ENCODE data around the gene HES6. TPM values are rescaled to one million over a fixed set of nuclear protein-coding genes. Genes with fewer than 3 reads are reported as not detected.
"Not testable (repeated sequence)": the region's sequence is repeated elsewhere in the genome, so short reads cannot be mapped to it uniquely, and the experiment has no call there.

Gene HES6
- total and polyA plus RNA-seq, 2 donors (not counting 1 experiment from before 2014, with no cell fraction given) = 0.82 to 4.1 TPM

- Histone ChIP-seq H3K4me1 (ENCODE audit: control insufficient read depth, extremely low read depth, insufficient read depth, low read length) (no peaks in the 10 kb centered on the region), H2AFZ (ENCODE audit: low read length) (no peak overlapping the region), H4K20me1 (ENCODE audit: control insufficient read depth, extremely low read depth, insufficient read depth, low read length) (no peaks in the 10 kb centered on the region), H3K79me2 (ENCODE audit: control insufficient read depth, insufficient read depth, low read length) (no peaks in the 10 kb centered on the region), H3K36me3 (ENCODE audit: control insufficient read depth, insufficient read depth, low read length) (peaks cover 2% of the 10 kb centered on the region), H3K9me3 (ENCODE audit: control insufficient read depth, insufficient read depth, low read depth, low read length) (no peaks in the 10 kb centered on the region), H3K27me3 (ENCODE audit: control insufficient read depth, insufficient read depth, low read length) (no peaks in the 10 kb centered on the region), H3K4me2 (ENCODE audit: extremely low read depth, insufficient read depth, low read length) (no peak overlapping the region), H3K9ac (ENCODE audit: insufficient read depth, low read length) (no peak overlapping the region), H3K4me3 (replicated peaks in 1 of 4; ENCODE audit: control extremely low read depth in 1 of 4, insufficient read depth in 1 of 4, low read depth in 3 of 4, low read length in 4 of 4) (no peak overlapping the region), H3K27ac (ENCODE audit: insufficient read depth, low read length) (no peak overlapping the region)
- DNase-seq (ENCODE audit: low read depth in 2 of 2) = no peak
- TF ChIP-seq EZH2 (IDR thresholded peaks at IDR 0.05; ENCODE audit: low read length, missing control alignments) (no peak), CTCF (conservative IDR thresholded peaks at IDR 0.05 in 1 of 2, IDR thresholded peaks at IDR 0.05 in 1 of 2; ENCODE audit: low read depth in 1 of 2, low read length in 2 of 2) (no peak)
Observed at GRCh38 chr2:238272156-238272555, 32.3 kb upstream of the HES6 start.

GRCh38 chr2:238271686-238272085, 31.8 kb upstream of the HES6 start:
- not testable (repeated sequence) for H3K4me3 ChIP-seq (replicated peaks in 1 of 4; ENCODE audit: control extremely low read depth in 1 of 4, insufficient read depth in 1 of 4, low read depth in 3 of 4, low read length in 4 of 4); H3K27ac ChIP-seq (ENCODE audit: insufficient read depth, low read length); H4K20me1 ChIP-seq (ENCODE audit: control insufficient read depth, extremely low read depth, insufficient read depth, low read length); H3K9ac ChIP-seq (ENCODE audit: insufficient read depth, low read length); H3K79me2 ChIP-seq (ENCODE audit: control insufficient read depth, insufficient read depth, low read length); DNase-seq (ENCODE audit: low read depth in 2 of 2); H2AFZ ChIP-seq (ENCODE audit: low read length); H3K9me3 ChIP-seq (ENCODE audit: control insufficient read depth, insufficient read depth, low read depth, low read length); H3K27me3 ChIP-seq (ENCODE audit: control insufficient read depth, insufficient read depth, low read length); H3K36me3 ChIP-seq (ENCODE audit: control insufficient read depth, insufficient read depth, low read length); H3K4me1 ChIP-seq (ENCODE audit: control insufficient read depth, extremely low read depth, insufficient read depth, low read length); H3K4me2 ChIP-seq (ENCODE audit: extremely low read depth, insufficient read depth, low read length)

- H3K9ac ChIP-seq (ENCODE audit: insufficient read depth, low read length) = no peak overlapping the region
- H3K4me2 ChIP-seq (ENCODE audit: extremely low read depth, insufficient read depth, low read length) = no peak overlapping the region
- H4K20me1 ChIP-seq (ENCODE audit: control insufficient read depth, extremely low read depth, insufficient read depth, low read length) = no peaks in the 10 kb centered on the region
- H2AFZ ChIP-seq (ENCODE audit: low read length) = no peak overlapping the region
- no peaks in the 10 kb centered on the region for H3K27me3 ChIP-seq (ENCODE audit: control insufficient read depth, insufficient read depth, low read length)
- no peaks in the 10 kb centered on the region for H3K4me1 ChIP-seq (ENCODE audit: control insufficient read depth, extremely low read depth, insufficient read depth, low read length)
- peaks cover 2% of the 10 kb centered on the region for H3K36me3 ChIP-seq (ENCODE audit: control insufficient read depth, insufficient read depth, low read length)
- TF ChIP-seq CTCF (conservative IDR thresholded peaks at IDR 0.05 in 1 of 2, IDR thresholded peaks at IDR 0.05 in 1 of 2; ENCODE audit: low read depth in 1 of 2, low read length in 2 of 2) (no peak), EZH2 (IDR thresholded peaks at IDR 0.05; ENCODE audit: low read length, missing control alignments) (no peak)
- H3K79me2 ChIP-seq (ENCODE audit: control insufficient read depth, insufficient read depth, low read length) = no peaks in the 10 kb centered on the region
- no peak overlapping the region for H3K27ac ChIP-seq (ENCODE audit: insufficient read depth, low read length)
- no peak overlapping the region for H3K4me3 ChIP-seq (replicated peaks in 1 of 4; ENCODE audit: control extremely low read depth in 1 of 4, insufficient read depth in 1 of 4, low read depth in 3 of 4, low read length in 4 of 4)
- no peak for DNase-seq (ENCODE audit: low read depth in 2 of 2)
- no peaks in the 10 kb centered on the region for H3K9me3 ChIP-seq (ENCODE audit: control insufficient read depth, insufficient read depth, low read depth, low read length)
Observed at GRCh38 chr2:238271061-238271554, 31.3 kb upstream of the HES6 start.

All from fibroblast of lung (primary cell).